Measurements from ENCODE around the gene C21orf58. TPM values are rescaled to one million over a fixed set of nuclear protein-coding genes. Genes with fewer than 3 reads are reported as not detected.

C21orf58 gene
- polyA plus RNA-seq, 3 donors, result 0.15 to 0.73 (median 0.21) TPM

GRCh38 chr21:46256501-46256994 is 67.1 kb downstream of the C21orf58 start:
- H3K36me3 ChIP-seq (replicated peaks in 1 of 2; ENCODE audit: control insufficient read depth in 1 of 2, insufficient read depth in 2 of 2, low read length in 2 of 2), result peaks cover 91 to 100% of the 10 kb centered on the region in 2 donors
- WGBS (ENCODE audit: insufficient coverage), result 99% methylated on average over 8 of the region's 18 CpGs
- H3K4me3 ChIP-seq (replicated peaks in 1 of 3; ENCODE audit: low read depth in 2 of 3, low read length in 3 of 3), result no peak overlapping the region
- H3K9ac ChIP-seq (ENCODE audit: insufficient read depth, low read length, poor library complexity, severe bottlenecking), result no peak overlapping the region
- Mint-ChIP-seq H3K36me3 (peaks cover 88 to 98% of the 10 kb centered on the region in 2 donors), H3K27me3 (ENCODE audit: low read depth in 3 of 3) (peaks cover 0 to 4% (median 4%) of the 10 kb centered on the region in 3 donors), H3K27ac (peak overlapping the region in 1 of 7 donors; percentile 69), H3K4me1 (peaks cover 4% of the 10 kb centered on the region), H3K4me3 (no peak overlapping the region), H3K9me3 (peaks cover 0 to 4% (median 0%) of the 10 kb centered on the region in 7 donors)
- H3K4me2 ChIP-seq (replicated peaks; ENCODE audit: extremely low read depth, low read length, poor library complexity, severe bottlenecking), result no peak overlapping the region
- H3K9me3 ChIP-seq (replicated peaks in 1 of 2; ENCODE audit: control insufficient read depth in 1 of 2, insufficient read depth in 1 of 2, low read length in 2 of 2), result no peaks in the 10 kb centered on the region
- no peak for TF ChIP-seq CTCF (IDR thresholded peaks at IDR 0.05)
- H4K20me1 ChIP-seq (ENCODE audit: insufficient read depth, low read length), result peaks cover 2% of the 10 kb centered on the region
- H3K27me3 ChIP-seq (ENCODE audit: control insufficient read depth in 2 of 2, insufficient read depth in 2 of 2, low read length in 2 of 2), result no peaks in the 10 kb centered on the region
- no peaks in the 10 kb centered on the region for H3K79me2 ChIP-seq (ENCODE audit: insufficient read depth, low read length)
- intact Hi-C loops (cut with micrococcal nuclease), result no loop called here
- no peak overlapping the region for H3K27ac ChIP-seq (ENCODE audit: low read depth in 1 of 2, low read length in 2 of 2)
- no peaks in the 10 kb centered on the region for H3K4me1 ChIP-seq (ENCODE audit: control insufficient read depth in 1 of 2, insufficient read depth in 2 of 2, low read length in 2 of 2)
- H2AFZ ChIP-seq (ENCODE audit: insufficient read depth, low read depth, low read length, poor library complexity, severe bottlenecking), result no peak overlapping the region
- DNase-seq, result no peak

GRCh38 chr21:46255758-46256337 is 67.8 kb downstream of the C21orf58 start:
- Histone ChIP-seq H3K36me3 (replicated peaks in 1 of 2; ENCODE audit: control insufficient read depth in 1 of 2, insufficient read depth in 2 of 2, low read length in 2 of 2) (peaks cover 91 to 100% of the 10 kb centered on the region in 2 donors), H3K27me3 (ENCODE audit: control insufficient read depth in 2 of 2, insufficient read depth in 2 of 2, low read length in 2 of 2) (no peaks in the 10 kb centered on the region), H3K4me1 (ENCODE audit: control insufficient read depth in 1 of 2, insufficient read depth in 2 of 2, low read length in 2 of 2) (no peaks in the 10 kb centered on the region), H3K4me3 (replicated peaks in 1 of 3; ENCODE audit: low read depth in 2 of 3, low read length in 3 of 3) (no peak overlapping the region), H3K27ac (ENCODE audit: low read depth in 1 of 2, low read length in 2 of 2) (no peak overlapping the region), H3K9ac (ENCODE audit: insufficient read depth, low read length, poor library complexity, severe bottlenecking) (no peak overlapping the region), H3K9me3 (replicated peaks in 1 of 2; ENCODE audit: control insufficient read depth in 1 of 2, insufficient read depth in 1 of 2, low read length in 2 of 2) (no peaks in the 10 kb centered on the region), H2AFZ (ENCODE audit: insufficient read depth, low read depth, low read length, poor library complexity, severe bottlenecking) (no peak overlapping the region), H4K20me1 (ENCODE audit: insufficient read depth, low read length) (no peaks in the 10 kb centered on the region), H3K4me2 (replicated peaks; ENCODE audit: extremely low read depth, low read length, poor library complexity, severe bottlenecking) (no peak overlapping the region), H3K79me2 (ENCODE audit: insufficient read depth, low read length) (no peaks in the 10 kb centered on the region)
- Mint-ChIP-seq H3K36me3 (peaks cover 87 to 98% of the 10 kb centered on the region in 2 donors), H3K9me3 (peaks cover 0 to 4% (median 0%) of the 10 kb centered on the region in 7 donors), H3K27me3 (ENCODE audit: low read depth in 3 of 3) (peaks cover 0 to 4% (median 4%) of the 10 kb centered on the region in 3 donors), H3K4me1 (peaks cover 4% of the 10 kb centered on the region), H3K4me3 (no peak overlapping the region), H3K27ac (peak overlapping the region in 2 of 7 donors; percentile 30 to 67)
- no peak for TF ChIP-seq CTCF (IDR thresholded peaks at IDR 0.05)
- intact Hi-C loops (cut with micrococcal nuclease), result no loop called here
- DNase-seq, result no peak
- WGBS (ENCODE audit: insufficient coverage), result 93% methylated on average over 4 of the region's 6 CpGs
